Esophagus muscularis mucosa (tissue), 4 donors: ENCODE measurements around the gene CD101. TPM values are rescaled to one million over a fixed set of nuclear protein-coding genes. Genes with fewer than 3 reads are reported as not detected.

ENCODE experiments used
- DNase-seq: peaks from one replicate; pipeline ENCODE4 v3.0.0-alpha.2; 2017; ENCODE audit errors: extremely low spot score
- H3K27ac ChIP-seq, 4 donors: fragments of 200-600 bp; sonication (generic); replicated peaks in 1 of 4; 1 replicate in 3 of 4; 2 replicates in 1 of 4; pipeline ENCODE4 v1.5.1; 2016 to 2019; ENCODE audit warnings: mild to moderate bottlenecking in 1 of 4
- H3K27me3 ChIP-seq, 4 donors: fragments of 200-600 bp; sonication (generic); one replicate each; pipeline versions ENCODE4 v1.5.1 to v1.6.0; 2016 to 2019
- H3K36me3 ChIP-seq, 4 donors: fragments of 200-600 bp; sonication (generic); one replicate each; pipeline ENCODE4 v1.5.1; 2016 to 2019
- H3K4me1 ChIP-seq, 4 donors: fragments of 200-600 bp; sonication (generic); one replicate each; pipeline ENCODE4 v1.5.1; 2016 to 2019
- H3K4me3 ChIP-seq, 4 donors: fragments of 200-600 bp; sonication (generic); 1 replicate in 2 of 4; 2 replicates in 2 of 4; pipeline ENCODE4 v1.5.1; 2016 to 2019; ENCODE audit warnings: mild to moderate bottlenecking in 4 of 4, moderate library complexity in 1 of 4
- H3K9me3 ChIP-seq, 4 donors: fragments of 200-600 bp; sonication (generic); 1 replicate in 3 of 4; 2 replicates in 1 of 4; pipeline ENCODE4 v1.5.1; 2016 to 2019
- EP300 ChIP-seq: sonication (generic); formaldehyde crosslinking; IDR thresholded peaks from one replicate; pipeline ENCODE4 v1.6.1; 2017; ENCODE audit warnings: antibody characterized with exemption
- POLR2A ChIP-seq: fragments of 450-650 bp; IDR thresholded peaks from one replicate; pipeline ENCODE4 v1.6.1; 2017; ENCODE audit warnings: antibody characterized with exemption, moderate library complexity, mild to moderate bottlenecking, low read depth
- POLR2AphosphoS5 ChIP-seq, 2 donors: sonication (generic); formaldehyde crosslinking; IDR thresholded peaks; one replicate each; pipeline ENCODE4 v1.6.1; 2017; ENCODE audit warnings: antibody characterized with exemption in 2 of 2
- WGBS: methylation state at CpG from one replicate; pipeline ENCODE4 v1.1.5; 2018; 5-methylcytosine and 5-hydroxymethylcytosine counted together
- intact Hi-C: fragments of 100-400 bp; cut with DNase I; formaldehyde crosslinking; loops from one replicate; pipeline ENCODE4 v1.15.1; 2023
- total RNA-seq, 4 donors: library from RNA; depleted of rRNA; stranded (reverse); fragments of >200 nt; gene quantifications; one replicate each; pipeline versions ENCODE4 v1.1.0 to v1.2.1, GENCODE V29; 2016
- TF ChIP-seq, protein P1 (sequence below), 3 experiments: fragments of 200-600 bp in 2 of 3; fragments of 450-650 bp in 1 of 3; sonication (generic) in 2 of 3; IDR thresholded peaks; one replicate each; pipeline ENCODE4 v1.5.1; 2017 to 2019; ENCODE audit warnings: antibody characterized with exemption in 3 of 3, mild to moderate bottlenecking in 2 of 3, moderate library complexity in 1 of 3

Gene CD101
- total RNA-seq, 4 donors from 2014 or later, result 0.26 to 1.5 (median 0.87) TPM

DNA sequence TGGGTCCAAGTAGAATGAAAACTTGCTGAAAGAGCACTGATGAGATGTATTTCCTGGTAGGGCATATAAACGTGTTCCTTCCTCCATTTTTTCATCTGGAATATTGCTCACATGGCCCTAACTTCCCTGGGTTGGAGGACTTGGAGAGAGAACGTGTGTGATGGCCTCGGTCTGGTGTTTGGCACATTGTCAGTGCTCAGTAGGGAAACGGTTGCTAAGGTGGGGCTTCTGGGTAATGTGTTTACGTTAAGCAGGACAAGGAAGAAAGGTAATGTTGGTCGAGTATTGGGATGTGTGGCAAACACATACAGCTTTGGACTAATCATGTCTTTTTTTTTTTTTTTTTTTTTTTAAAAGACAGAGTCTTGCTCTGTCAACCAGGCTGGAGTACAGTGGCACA, 64.8 kb downstream of the CD101 start:
- H3K4me3 ChIP-seq, result no peak overlapping the region
- 73% methylated on average over 6 of the region's 6 CpGs for WGBS
- DNase-seq, result no peak
- H3K27ac ChIP-seq, result no peak overlapping the region
- TF ChIP-seq EP300, result no peak
- TF ChIP-seq, protein P1, sequence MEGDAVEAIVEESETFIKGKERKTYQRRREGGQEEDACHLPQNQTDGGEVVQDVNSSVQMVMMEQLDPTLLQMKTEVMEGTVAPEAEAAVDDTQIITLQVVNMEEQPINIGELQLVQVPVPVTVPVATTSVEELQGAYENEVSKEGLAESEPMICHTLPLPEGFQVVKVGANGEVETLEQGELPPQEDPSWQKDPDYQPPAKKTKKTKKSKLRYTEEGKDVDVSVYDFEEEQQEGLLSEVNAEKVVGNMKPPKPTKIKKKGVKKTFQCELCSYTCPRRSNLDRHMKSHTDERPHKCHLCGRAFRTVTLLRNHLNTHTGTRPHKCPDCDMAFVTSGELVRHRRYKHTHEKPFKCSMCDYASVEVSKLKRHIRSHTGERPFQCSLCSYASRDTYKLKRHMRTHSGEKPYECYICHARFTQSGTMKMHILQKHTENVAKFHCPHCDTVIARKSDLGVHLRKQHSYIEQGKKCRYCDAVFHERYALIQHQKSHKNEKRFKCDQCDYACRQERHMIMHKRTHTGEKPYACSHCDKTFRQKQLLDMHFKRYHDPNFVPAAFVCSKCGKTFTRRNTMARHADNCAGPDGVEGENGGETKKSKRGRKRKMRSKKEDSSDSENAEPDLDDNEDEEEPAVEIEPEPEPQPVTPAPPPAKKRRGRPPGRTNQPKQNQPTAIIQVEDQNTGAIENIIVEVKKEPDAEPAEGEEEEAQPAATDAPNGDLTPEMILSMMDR (IDR thresholded peaks at IDR 0.05), result no peak
- TF ChIP-seq POLR2A, result no peak
- TF ChIP-seq POLR2AphosphoS5 (IDR thresholded peaks at IDR 0.05), result no peak
- no peaks in the 10 kb centered on the region for H3K27me3 ChIP-seq
- intact Hi-C loops, result loop anchor here (2.0 to 10.0 kb wide), 2 partner anchors 62 to 218 kb away; no protein-coding TSS in a partner anchor
- peaks cover 0 to under 1% (median under 1%) of the 10 kb centered on the region in 4 donors for H3K4me1 ChIP-seq
- no peaks in the 10 kb centered on the region for H3K9me3 ChIP-seq
- no peaks in the 10 kb centered on the region for H3K36me3 ChIP-seq

DNA sequence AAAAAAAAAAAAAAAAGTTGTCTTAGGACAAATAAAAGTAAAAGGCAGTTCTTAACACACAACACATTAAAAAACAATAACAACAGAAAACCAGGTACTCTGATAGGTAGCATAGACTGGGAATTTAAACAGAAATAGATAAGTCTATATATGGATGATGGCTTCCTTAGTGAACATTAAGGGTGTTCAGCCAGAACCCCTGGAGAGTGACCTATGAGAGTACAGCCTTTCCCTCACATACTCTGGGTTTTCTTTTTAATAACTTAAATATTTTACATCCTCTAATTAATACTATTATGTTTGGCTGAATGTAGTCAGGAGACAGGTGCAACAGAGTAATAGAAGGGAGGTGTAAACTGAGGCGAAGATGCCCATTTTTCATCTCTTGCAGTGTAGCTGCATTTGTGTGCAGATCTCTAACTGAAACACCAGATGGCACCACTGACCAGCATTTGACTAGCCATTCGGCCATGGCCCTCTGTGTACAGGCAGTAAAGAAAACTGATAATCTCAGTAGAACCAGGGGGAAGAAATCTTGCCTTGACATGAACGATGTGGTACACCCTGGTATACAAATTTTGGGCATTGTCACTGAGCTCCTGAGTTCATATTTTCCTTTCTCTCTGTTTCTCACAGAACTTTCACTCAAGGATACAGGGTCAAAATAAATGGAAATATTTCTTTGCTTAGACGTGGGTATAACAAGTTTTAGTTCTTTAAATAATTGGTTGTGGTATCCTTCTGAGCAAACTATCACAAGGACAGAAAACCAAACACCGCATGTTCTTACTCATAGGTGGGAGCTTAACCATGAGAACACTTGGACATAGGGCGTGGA, 66.2 kb downstream of the CD101 start:
- no peak overlapping the region for H3K27ac ChIP-seq
- no peaks in the 10 kb centered on the region for H3K27me3 ChIP-seq
- no peak for DNase-seq
- WGBS, result 52% methylated on average over 6 of the region's 6 CpGs
- H3K4me1 ChIP-seq, result no peaks in the 10 kb centered on the region
- H3K9me3 ChIP-seq, result no peaks in the 10 kb centered on the region
- no peak overlapping the region for H3K4me3 ChIP-seq
- H3K36me3 ChIP-seq, result no peaks in the 10 kb centered on the region
- TF ChIP-seq POLR2A, result no peak
- TF ChIP-seq, protein P1 (IDR thresholded peaks at IDR 0.05), result peak; percentile 79 to 82 (median 79)
- TF ChIP-seq POLR2AphosphoS5 (IDR thresholded peaks at IDR 0.05), result peak in 1 of 2 donors; percentile 5
- no peak for TF ChIP-seq EP300
- intact Hi-C loops, result loop anchor here (2.0 to 10.0 kb wide), 2 partner anchors 61 to 217 kb away; no protein-coding TSS in a partner anchor

DNA sequence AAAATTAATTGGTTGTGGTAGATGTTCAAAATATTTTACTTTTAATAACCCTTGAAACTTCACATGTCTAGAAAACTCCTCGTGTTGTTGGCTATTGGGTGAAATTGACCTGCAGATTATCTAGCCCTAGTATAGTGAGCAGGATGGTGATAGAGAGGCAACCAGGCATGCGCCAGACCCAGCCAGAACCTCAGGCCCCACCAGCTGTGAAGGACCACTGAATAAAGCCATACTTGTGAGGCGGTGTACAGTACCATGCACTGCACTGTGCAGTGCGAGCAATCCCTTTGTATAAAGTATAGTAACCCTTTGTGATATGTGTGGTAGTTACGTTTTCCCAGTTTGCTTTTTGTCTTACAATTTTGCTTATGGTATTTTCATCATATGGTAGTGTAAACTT, 67.0 kb downstream of the CD101 start:
- WGBS, result 93% methylated on average over 5 of the region's 5 CpGs
- intact Hi-C loops, result loop anchor here (10.0 kb wide), 1 partner anchor 216 kb away; no protein-coding TSS in a partner anchor

DNA sequence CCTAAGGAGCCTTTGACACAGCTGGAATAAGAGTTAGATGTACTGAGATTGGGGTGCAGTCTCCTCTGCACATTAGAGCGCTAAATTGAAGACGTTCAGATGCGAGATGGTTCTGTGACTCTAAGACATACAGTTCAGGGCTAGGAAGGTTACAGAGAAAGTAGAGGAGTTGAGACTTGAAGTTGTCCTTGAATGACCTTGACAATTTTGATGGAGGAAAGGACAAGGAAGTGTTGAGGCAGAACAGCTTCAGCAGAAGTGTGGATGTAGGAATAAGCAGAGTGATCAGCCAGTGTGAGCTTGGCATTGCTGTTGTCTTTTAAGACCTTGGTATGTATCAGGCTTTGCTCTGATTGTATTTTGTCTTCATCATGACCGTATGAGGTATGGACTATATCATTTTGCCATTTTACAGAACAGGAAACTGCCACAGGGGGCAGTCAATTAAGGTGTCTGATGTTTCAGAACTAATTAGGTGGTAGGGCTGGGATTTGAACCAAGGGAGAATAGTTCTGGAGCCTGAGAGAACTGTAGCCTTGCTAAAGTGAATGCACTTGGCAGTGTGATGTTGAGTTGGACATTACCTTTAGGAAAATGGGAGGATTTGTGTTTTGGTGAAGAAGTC, 67.8 kb downstream of the CD101 start:
- Histone ChIP-seq H3K27ac (no peak overlapping the region), H3K9me3 (no peaks in the 10 kb centered on the region), H3K4me3 (no peak overlapping the region), H3K36me3 (peaks cover 0 to 2% (median under 1%) of the 10 kb centered on the region in 4 donors), H3K27me3 (no peaks in the 10 kb centered on the region), H3K4me1 (no peaks in the 10 kb centered on the region)
- intact Hi-C loops, result loop anchor here (10.0 kb wide), 1 partner anchor 215 kb away; no protein-coding TSS in a partner anchor
- WGBS, result 82% methylated on average over 4 of the region's 4 CpGs
- TF ChIP-seq POLR2AphosphoS5 (IDR thresholded peaks at IDR 0.05), result no peak
- TF ChIP-seq, protein P1 (IDR thresholded peaks at IDR 0.05), result no peak
- no peak for TF ChIP-seq EP300
- TF ChIP-seq POLR2A, result no peak
- no peak for DNase-seq

More for the DNA sequence above, 67.0 kb downstream of the CD101 start:
- Histone ChIP-seq H3K27me3 (no peaks in the 10 kb centered on the region), H3K9me3 (no peaks in the 10 kb centered on the region), H3K4me3 (no peak overlapping the region), H3K36me3 (no peaks in the 10 kb centered on the region), H3K27ac (no peak overlapping the region), H3K4me1 (no peaks in the 10 kb centered on the region)
- no peak for DNase-seq
- TF ChIP-seq POLR2A, result no peak
- no peak for TF ChIP-seq POLR2AphosphoS5 (IDR thresholded peaks at IDR 0.05)
- TF ChIP-seq, protein P1 (IDR thresholded peaks at IDR 0.05), result no peak
- TF ChIP-seq EP300, result no peak
